Ishikawa (cell line): ENCODE data around the gene MYH2.

Source experiments
- CEBPB ChIP-seq: IDR thresholded peaks from 2 replicates; pipeline ENCODE4 v1.6.1; 2012
- CREB1 ChIP-seq: IDR thresholded peaks from 2 replicates; pipeline ENCODE4 v1.6.1; 2012; ENCODE audit warnings: low read depth
- EGR1 ChIP-seq: IDR thresholded peaks from 2 replicates; pipeline ENCODE4 v1.6.1; 2012
- EP300 ChIP-seq: IDR thresholded peaks from 2 replicates; pipeline ENCODE4 v1.6.1; 2012; ENCODE audit warnings: borderline replicate concordance
- FOXM1 ChIP-seq: IDR thresholded peaks from 2 replicates; pipeline ENCODE4 v1.6.1; 2012; ENCODE audit warnings: low read depth, borderline replicate concordance
- MAX ChIP-seq: IDR thresholded peaks from 2 replicates; pipeline ENCODE4 v1.6.1; 2012
- NFIC ChIP-seq: IDR thresholded peaks from 2 replicates; pipeline ENCODE4 v1.6.1; 2012
- RAD21 ChIP-seq: IDR thresholded peaks from 2 replicates; pipeline ENCODE4 v1.6.1; 2012; ENCODE audit warnings: low read depth
- REST ChIP-seq: IDR thresholded peaks from 2 replicates; pipeline ENCODE4 v1.6.1; 2012; ENCODE audit warnings: low read depth, mild to moderate bottlenecking
- TAF1 ChIP-seq: IDR thresholded peaks from 2 replicates; pipeline ENCODE4 v1.6.1; 2012; ENCODE audit warnings: low read depth, mild to moderate bottlenecking
- TCF12 ChIP-seq: IDR thresholded peaks from 2 replicates; pipeline ENCODE4 v1.6.1; 2012; ENCODE audit warnings: low read depth
- TEAD4 ChIP-seq: IDR thresholded peaks from 2 replicates; pipeline ENCODE4 v1.6.1; 2012
- USF1 ChIP-seq: IDR thresholded peaks from 2 replicates; pipeline ENCODE4 v1.6.1; 2012
- YY1 ChIP-seq: IDR thresholded peaks from 2 replicates; pipeline ENCODE4 v1.6.1; 2012; ENCODE audit warnings: low read depth
- ZBTB7A ChIP-seq: IDR thresholded peaks from 2 replicates; pipeline ENCODE4 v1.6.1; 2012; ENCODE audit warnings: low read depth

Gene MYH2

GRCh38 chr17:10526517-10526916, 22.9 kb downstream of the MYH2 start:
- TF ChIP-seq TCF12 = no peak
- no peak for TF ChIP-seq TAF1

- no peak for TF ChIP-seq RAD21
- TF ChIP-seq ZBTB7A = no peak
- no peak for TF ChIP-seq FOXM1
- no peak for TF ChIP-seq EGR1
- no peak for TF ChIP-seq REST
- TF ChIP-seq EP300 = no peak
- TF ChIP-seq TAF1 = no peak
- TF ChIP-seq MAX = no peak
- no peak for TF ChIP-seq TEAD4
- no peak for TF ChIP-seq USF1
- no peak for TF ChIP-seq TCF12
- no peak for TF ChIP-seq NFIC
- no peak for TF ChIP-seq CREB1
- TF ChIP-seq YY1 = no peak
- no peak for TF ChIP-seq CEBPB
These were observed 26.4 kb downstream of the MYH2 start for GRCh38 chr17:10523064-10523463.

GRCh38 chr17:10521949-10522348, 27.5 kb downstream of the MYH2 start:
- TF ChIP-seq CEBPB = no peak
- TF ChIP-seq ZBTB7A = no peak
- TF ChIP-seq MAX = no peak
- TF ChIP-seq EP300 = no peak
- TF ChIP-seq TAF1 = no peak
- no peak for TF ChIP-seq REST
- TF ChIP-seq CREB1 = no peak
- no peak for TF ChIP-seq TEAD4
- TF ChIP-seq FOXM1 = no peak
- TF ChIP-seq NFIC = no peak
- no peak for TF ChIP-seq TCF12
- TF ChIP-seq USF1 = no peak
- no peak for TF ChIP-seq EGR1
- TF ChIP-seq YY1 = no peak
- no peak for TF ChIP-seq RAD21

- TF ChIP-seq MAX (no peak), TCF12 (no peak), CEBPB (no peak), RAD21 (no peak), CREB1 (no peak), NFIC (no peak), TAF1 (no peak), YY1 (no peak), EGR1 (no peak), FOXM1 (no peak), REST (no peak), EP300 (no peak), TEAD4 (no peak), USF1 (no peak), ZBTB7A (no peak)
These were observed 31.0 kb downstream of the MYH2 start, which contains the start of gene MYH1 for GRCh38 chr17:10518271-10519037. Gene MYH1, minus strand, starts transcription at chr17:10518542. Its CDS starts 1,900 bp downstream, at chr17:10516642.
